KOPT-K1 (cell line): ENCODE results near the gene GATB.
A peak's percentile ranks its signal among the peaks of the same experiment; 100 is the strongest.

Source experiments
- H3K27ac ChIP-seq: fragments of 200-600 bp; sonication (generic); 2 replicates; pipeline ENCODE4 v1.5.1; 2016; ENCODE audit warnings: antibody characterized with exemption, mild to moderate bottlenecking, low read depth, low read length; ENCODE audit not compliant: poor library complexity, severe bottlenecking
- H3K36me3 ChIP-seq: fragments of 200-600 bp; sonication (generic); 2 replicates; pipeline ENCODE4 v1.5.1; 2017; ENCODE audit warnings: antibody characterized with exemption, mild to moderate bottlenecking, low read length, moderate library complexity; ENCODE audit not compliant: insufficient read depth
- H3K9me3 ChIP-seq: fragments of 200-600 bp; sonication (generic); 2 replicates; pipeline ENCODE4 v1.5.1; 2017; ENCODE audit warnings: antibody characterized with exemption, low read length, mild to moderate bottlenecking; ENCODE audit not compliant: insufficient read depth, poor library complexity, severe bottlenecking

GATB gene

DNA sequence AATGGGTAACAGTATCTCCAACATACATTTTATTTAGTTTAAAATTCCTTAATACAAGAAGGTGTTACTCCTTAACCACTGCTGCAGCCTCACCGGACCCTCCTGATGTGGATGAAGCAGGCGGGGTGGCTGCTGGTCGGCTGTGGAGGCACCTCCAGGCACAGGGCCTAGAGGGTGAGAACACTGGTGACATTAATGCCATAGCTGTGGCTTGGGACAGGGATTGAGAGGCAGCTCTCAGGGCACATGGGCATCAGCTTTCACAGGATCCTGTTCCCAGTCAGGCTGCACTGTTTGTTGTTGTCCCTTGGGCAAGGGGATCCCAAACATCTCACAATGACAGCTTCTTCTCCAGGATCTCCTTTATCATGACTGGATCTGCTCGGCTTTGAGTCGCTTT lies 90.0 kb downstream of the GATB start:
- Histone ChIP-seq H3K27ac (no peak overlapping the region), H3K36me3 (no peaks in the 10 kb centered on the region), H3K9me3 (no peaks in the 10 kb centered on the region)

DNA sequence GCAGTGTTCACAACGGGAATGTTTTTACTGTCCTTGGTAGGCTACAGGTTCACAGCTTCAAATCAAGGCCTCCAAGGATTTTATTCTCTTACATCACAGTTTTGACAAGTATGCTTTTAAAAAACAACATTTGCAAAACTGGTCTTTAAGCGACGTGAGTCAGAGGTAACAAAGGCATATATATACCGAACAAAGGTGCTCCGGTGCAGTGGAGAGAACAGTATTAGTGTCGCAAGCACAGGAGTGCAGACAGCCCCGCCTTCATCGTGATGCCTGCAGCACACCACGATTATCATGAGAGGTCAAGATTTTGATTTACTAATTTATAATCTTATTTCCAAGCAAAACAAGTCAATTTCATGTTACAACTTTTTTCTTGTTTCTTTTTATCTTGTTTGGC lies 90.8 kb downstream of the GATB start:
- no peak overlapping the region for H3K27ac ChIP-seq
- H3K36me3 ChIP-seq: no peaks in the 10 kb centered on the region
- no peaks in the 10 kb centered on the region for H3K9me3 ChIP-seq

DNA sequence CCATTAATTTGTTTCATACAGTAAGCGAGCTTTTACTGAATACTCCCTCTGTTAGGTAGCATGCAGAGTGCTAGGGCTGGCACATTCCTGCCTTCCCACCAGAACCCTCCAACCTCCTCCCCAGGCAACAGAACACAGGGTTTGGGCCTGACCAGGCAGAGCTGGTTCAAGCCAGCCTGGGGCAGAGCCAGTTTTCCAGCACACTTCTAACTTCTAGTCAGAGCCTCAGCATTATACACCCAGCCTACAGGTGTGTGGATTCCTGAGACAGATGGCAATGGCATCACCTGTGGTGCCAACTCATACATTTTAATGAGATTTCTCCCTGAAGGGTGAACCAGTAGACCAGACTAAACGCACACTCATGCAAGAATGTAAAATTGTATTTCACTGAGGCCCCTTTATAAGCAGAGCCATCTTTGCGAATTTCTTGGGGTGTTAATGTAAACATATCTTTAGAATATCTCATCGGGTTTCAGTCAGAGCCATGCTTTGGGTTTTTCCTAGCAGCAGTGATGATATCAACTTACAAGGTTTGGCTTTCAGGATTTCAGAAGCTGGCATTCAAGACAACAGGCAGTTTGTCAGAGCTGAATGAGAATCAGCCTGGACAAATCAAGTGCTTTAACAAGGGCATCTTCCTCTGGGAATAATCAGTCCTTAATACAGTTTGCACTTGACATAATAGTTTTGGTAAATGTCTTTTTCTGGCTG lies 92.0 kb downstream of the GATB start:
- H3K9me3 ChIP-seq: no peaks in the 10 kb centered on the region
- H3K36me3 ChIP-seq: no peaks in the 10 kb centered on the region
- no peak overlapping the region for H3K27ac ChIP-seq

DNA sequence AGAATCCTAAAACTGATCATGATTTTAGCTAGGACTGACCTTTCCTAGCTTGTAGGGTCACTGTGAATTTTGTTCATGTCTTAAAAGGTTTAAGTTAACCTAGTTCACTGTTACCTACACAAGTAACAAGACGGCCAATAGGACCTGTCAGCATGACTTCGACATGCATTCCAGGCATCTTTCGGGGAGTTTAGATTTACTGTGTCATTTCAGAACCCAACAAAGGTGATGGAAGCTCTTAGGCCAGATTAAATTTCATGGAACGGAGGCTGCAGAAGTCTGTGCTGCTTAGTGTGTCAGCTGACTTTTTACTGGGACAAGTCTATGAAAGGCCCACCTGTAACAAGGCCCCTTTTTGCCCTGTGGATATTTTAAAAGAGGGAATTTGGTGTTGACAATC lies 93.1 kb downstream of the GATB start:
- Histone ChIP-seq H3K27ac (peak overlapping the region; percentile 61), H3K9me3 (no peaks in the 10 kb centered on the region), H3K36me3 (no peaks in the 10 kb centered on the region)

DNA sequence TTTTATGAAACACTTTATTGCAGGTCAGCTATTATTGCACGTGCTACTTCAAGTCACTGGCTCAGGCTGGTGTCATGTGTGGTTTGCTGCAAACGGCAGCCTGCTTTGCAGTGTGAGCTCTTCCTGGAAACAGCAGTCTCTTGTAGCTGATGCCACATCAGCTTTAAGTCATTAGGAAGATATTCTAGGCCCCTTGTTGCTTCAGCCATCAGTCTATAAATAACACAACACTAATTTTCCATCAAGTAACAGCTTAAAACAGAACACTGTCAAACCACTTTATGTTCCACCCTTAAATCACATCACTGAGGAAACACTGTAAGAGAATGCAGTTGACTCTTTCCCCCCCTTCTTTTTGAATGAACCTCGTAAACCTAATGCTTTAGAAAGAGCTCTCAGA lies 93.8 kb downstream of the GATB start:
- no peaks in the 10 kb centered on the region for H3K9me3 ChIP-seq
- peak overlapping the region; percentile 61 for H3K27ac ChIP-seq
- H3K36me3 ChIP-seq: no peaks in the 10 kb centered on the region

DNA sequence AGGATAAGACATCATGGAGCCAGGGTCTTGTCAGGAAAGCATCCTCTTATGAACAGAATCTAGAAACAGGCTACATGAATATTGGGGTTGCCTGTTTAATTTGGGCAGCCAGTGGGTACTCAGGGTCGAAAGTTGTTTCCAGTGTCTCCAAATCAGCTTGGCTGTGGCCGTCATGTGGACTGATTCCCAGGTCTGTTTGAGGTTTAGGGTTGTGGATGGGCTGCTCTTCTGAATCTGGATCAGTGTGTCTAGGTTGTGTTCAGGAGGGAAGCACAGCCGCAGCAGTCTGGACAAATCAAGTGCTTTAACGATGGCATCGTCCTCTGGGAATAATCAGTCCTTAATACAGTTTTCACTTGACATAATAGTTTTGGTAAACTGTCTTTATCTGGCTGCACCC lies 94.3 kb downstream of the GATB start:
- no peaks in the 10 kb centered on the region for H3K9me3 ChIP-seq
- peak overlapping the region; percentile 61 for H3K27ac ChIP-seq
- H3K36me3 ChIP-seq: no peaks in the 10 kb centered on the region

DNA sequence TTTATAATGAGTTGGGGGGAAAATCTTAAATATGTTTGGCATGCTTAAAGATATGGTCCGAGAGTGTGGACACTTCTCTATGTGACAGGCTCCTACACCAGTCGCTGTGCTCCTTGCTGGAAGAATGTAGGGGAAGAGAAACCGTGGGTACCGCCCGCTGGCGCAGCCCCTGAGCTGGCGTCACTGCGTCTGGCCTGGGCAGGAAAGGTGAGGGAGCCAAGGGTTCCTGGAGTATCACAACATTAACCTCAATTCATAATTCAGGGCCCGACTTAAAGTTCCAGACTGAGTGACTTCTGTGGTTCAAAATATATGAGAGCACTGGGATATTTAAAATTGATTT lies 95.1 kb downstream of the GATB start:
- H3K27ac ChIP-seq: no peak overlapping the region
- no peaks in the 10 kb centered on the region for H3K9me3 ChIP-seq
- H3K36me3 ChIP-seq: no peaks in the 10 kb centered on the region

DNA sequence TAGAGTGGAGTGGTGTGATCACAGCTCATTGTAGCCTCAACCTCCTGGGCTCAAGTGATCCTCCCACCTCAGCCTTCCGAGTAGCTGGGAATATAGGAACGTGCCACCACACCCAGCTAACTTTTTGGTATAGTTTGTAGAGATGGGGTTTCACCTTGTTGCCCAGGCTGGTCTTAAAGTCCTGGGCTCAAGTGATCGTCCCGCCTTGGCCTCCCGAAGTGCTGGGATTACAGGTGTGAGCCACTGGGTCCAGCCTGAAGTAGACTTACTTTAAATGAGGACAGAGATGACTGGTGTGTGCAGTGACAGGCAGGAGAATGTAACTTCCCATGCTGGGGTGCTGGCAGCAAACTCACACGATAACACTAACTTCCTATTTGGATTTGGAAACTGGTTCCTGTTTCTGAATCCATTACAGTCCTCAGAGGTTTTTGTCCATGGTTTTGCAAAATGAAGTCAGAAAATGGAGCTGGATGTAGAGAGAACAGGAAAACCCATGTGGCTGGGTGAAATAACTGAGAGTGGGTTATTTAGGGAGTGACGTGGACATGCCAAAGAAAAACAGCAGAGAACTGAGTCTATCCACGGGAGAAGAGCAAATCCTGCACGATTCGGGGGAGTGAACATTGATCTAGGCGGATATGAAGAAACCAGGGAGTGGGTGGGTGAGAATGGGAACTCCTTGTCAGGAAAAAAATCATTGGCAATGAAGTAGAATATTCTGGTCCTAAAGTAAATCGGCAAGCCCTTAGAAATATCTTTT lies 95.6 kb downstream of the GATB start:
- no peak overlapping the region for H3K27ac ChIP-seq
- H3K36me3 ChIP-seq: no peaks in the 10 kb centered on the region

DNA sequence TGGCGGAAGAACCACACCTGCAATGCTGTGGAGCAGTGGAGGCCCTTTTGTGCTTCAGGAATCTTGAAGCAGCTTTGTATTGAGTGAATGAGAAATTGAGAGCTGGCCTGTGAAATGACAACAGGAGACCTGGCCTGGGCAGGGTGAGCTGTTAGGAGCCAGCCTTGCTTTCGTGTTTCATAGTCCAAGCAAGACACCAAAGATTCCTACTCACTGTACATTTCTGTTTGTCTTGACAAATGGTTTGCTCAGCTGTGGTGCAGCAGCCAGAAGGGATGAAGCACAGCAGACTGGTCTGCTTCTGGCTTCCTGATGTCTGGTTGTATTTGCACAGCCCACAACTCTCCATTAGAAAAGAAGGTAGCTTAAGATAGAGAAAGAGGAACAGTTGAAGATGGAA lies 96.5 kb downstream of the GATB start:
- H3K27ac ChIP-seq: peak overlapping the region; percentile 23
- no peaks in the 10 kb centered on the region for H3K9me3 ChIP-seq
- no peaks in the 10 kb centered on the region for H3K36me3 ChIP-seq

More for the DNA sequence above, 95.6 kb downstream of the GATB start:
- H3K9me3 ChIP-seq: no peaks in the 10 kb centered on the region

DNA sequence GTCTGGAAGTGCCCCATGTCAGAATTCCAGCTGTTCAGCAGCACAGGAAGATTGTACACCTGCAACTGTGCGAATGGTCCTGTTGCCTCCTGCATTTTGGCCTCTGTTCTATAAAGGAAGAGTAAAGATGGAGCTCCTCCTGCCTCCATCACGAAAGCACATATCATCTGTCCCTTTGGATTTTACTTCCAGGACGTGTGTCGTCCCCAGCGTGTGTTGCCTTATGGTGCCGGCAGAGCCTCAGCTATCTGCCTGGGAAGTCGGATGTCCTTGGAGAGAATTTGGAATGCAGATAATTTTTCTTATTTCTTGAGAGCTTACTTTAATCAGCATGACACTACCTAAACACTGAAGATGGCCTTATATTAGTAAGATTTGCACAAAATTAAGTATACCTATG lies 97.7 kb downstream of the GATB start:
- no peak overlapping the region for H3K27ac ChIP-seq
- H3K36me3 ChIP-seq: no peaks in the 10 kb centered on the region

DNA sequence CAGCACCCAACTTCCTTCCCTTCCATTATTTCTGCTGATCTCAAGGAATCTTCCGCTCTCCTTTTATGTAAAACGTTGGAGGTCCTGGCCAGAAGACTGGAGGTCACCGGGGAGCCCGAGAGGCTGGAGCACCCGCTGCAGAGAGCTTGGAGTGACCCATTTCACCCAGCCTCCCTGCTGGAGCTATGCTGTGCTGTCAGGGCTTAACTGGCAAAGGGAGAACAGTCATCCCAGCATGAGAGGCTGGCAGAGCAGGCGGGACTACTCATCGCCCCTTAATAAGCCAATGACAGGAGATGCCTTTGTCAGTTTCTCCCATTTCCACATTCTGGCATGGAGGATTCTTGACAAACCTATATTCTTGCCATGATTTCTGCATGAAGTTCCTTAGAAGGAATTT lies 98.9 kb downstream of the GATB start:
- H3K9me3 ChIP-seq: no peaks in the 10 kb centered on the region
- H3K27ac ChIP-seq: no peak overlapping the region
- no peaks in the 10 kb centered on the region for H3K36me3 ChIP-seq

More for the DNA sequence above, 97.7 kb downstream of the GATB start:
- H3K9me3 ChIP-seq: no peaks in the 10 kb centered on the region

DNA sequence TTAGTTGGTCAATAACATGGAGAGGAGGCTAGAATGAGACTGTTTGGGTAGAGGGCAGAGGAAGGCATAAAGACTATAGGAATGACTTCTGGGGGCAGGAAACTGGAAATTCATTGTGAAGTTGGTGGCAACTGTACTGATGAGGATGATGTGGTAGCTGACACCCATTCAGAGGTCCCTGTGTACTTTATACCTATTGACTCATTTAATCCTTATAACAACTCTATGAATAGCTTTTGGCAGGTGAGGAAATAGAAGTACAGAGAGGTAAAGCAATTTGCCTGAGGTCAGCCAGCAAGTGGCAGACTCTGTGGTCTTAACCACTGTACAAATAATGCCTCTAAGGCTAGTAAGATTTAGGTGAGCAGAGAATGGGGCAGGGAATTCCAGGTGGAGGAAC lies 100.1 kb downstream of the GATB start:
- Histone ChIP-seq H3K9me3 (no peaks in the 10 kb centered on the region), H3K27ac (no peak overlapping the region), H3K36me3 (no peaks in the 10 kb centered on the region)

DNA sequence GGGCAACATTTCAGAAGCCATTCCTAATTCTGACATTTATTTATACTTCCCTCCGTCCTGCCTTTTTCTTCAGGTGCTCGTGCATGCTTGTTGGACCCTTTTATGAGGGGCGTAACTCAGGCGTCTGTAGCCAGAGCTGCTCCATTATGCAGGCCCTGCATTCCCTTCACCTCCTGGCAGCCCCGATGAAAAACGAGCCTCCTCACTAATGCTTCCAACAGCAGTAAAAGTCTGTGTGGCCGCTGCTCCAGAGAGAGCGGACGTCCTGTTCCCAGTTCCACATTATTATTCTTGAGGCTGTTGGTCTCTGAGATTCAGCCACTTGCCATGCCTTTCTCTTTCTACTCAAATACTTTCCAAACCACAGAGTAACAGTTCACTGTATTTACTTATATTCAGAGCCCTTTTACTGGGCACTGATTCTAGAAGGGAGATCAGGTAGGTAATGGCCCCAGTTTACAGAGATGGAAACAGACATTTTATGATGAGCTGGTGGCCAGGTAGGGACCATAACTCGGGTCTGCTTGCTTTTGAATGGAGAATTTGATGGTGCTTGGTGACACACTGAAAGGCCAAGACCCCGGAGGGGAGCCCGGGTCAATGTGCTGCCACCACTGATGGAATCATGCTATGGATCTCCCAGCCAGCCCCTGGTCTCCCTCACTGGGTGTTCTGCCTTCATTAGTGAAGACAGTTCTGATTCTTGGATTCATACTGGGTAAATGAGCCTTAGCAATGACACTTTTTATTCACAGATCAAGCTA lies 101.0 kb downstream of the GATB start:
- Histone ChIP-seq H3K36me3 (no peaks in the 10 kb centered on the region), H3K9me3 (no peaks in the 10 kb centered on the region), H3K27ac (peak overlapping the region; percentile 52)

DNA sequence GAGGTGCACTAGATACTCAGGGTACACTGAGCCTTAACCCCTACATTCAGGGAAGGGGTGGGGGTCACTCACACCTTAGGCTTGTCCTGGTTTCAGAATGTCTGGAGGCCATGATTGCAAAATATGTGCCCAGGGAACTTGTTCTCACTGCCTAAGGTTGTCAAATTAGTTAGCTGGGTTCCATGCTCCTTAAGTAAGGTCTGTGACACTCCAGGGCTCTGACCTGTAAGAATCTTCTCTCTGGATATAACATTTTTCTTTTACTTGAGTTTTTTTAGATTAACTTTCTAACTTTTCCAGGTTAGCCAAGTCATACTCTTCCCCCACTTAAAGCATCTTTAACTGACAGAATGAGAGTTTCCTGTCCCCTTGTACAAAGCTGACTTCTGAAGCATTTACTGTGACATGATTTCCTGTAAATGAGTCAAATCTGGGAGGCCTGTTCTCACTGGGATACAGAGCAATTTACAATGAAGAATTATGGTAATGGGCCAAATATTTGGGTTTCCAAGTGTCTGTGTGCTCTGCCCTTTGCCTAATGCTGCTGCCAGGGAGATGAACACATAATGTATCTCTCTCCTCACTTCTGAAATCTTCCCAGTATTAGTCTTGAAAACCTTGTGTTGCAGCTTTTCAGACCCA lies 101.7 kb downstream of the GATB start:
- H3K36me3 ChIP-seq: no peaks in the 10 kb centered on the region
- no peaks in the 10 kb centered on the region for H3K9me3 ChIP-seq
- peak overlapping the region; percentile 52 for H3K27ac ChIP-seq

DNA sequence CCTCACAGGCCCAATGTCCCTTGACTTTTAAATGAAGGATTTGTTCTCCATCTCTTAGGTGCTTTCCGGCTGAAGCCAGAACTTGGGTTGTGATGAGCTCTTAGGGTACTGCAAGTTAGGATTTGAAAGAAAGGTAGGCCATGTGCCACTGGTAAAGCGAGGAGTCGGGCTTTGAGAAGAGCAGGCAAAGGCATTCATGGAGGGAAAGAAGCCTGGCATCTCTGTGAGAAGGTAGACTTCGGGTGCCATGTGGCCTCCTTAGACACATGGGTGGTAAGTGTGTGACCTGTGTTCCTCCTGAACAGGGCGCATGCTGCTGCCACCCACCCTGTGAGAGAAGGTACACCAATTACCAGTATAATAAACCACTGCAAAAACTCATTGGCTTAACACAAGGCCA lies 102.9 kb downstream of the GATB start:
- no peaks in the 10 kb centered on the region for H3K36me3 ChIP-seq
- H3K27ac ChIP-seq: no peak overlapping the region
- no peaks in the 10 kb centered on the region for H3K9me3 ChIP-seq
